Epithelial cell of esophagus (primary cell): Measurements from ENCODE around the gene CSRP1.
"Not testable (repeated sequence)": the region's sequence is repeated elsewhere in the genome, so short reads cannot be mapped to it uniquely, and the experiment has no call there.

ENCODE experiments used
- DNase-seq: peaks from one replicate; pipeline ENCODE4 v3.0.0; 2010; ENCODE audit warnings: low read depth
- H3K4me3 ChIP-seq: 2 replicates; pipeline ENCODE4 v1.5.1; 2011; ENCODE audit warnings: mild to moderate bottlenecking, low read length, control low read depth
- TF ChIP-seq, protein P1 (sequence below): IDR thresholded peaks from 2 replicates; pipeline ENCODE4 v1.5.1; 2011; ENCODE audit warnings: low read depth, mild to moderate bottlenecking, low read length, control low read depth, inconsistent platforms; ENCODE audit not compliant: insufficient read depth; ENCODE audit errors: missing control alignments

The CSRP1 gene

DNA sequence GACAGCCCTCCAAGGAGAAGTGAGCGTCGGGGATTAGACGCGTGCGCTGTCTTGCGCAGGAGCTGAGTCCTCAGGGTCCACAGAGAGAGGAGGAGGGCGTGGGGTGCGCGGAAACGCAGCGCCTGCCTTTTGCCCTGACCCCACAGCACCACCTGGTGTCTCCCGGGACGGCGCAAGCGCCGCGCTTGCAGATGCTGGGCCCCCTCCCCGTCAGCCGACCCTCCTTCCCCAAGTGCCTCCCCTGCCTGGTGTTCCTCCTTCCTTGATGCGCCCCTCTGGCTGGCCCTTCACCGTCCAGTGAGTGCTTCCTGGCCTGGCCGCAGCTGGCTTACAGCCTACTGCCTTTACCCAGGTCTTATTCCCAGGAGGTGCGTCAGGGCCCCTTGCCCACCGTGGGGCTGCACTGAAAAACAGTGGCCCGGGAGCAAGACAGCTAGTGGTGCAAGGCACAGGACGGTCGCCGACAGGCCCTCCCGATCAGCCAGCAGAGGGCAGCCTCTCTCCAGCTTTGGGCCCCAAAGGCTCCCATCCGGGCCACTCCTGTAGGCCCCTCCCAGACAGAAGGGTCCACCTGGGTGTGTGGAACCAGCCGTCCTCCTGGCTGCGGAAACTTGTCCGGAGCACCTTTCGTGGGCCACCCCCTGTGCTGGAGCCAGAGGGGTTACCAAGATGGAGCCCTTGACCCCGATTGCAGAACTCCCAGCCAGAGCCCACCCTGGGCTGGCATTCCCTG lies 25.0 kb downstream of the CSRP1 start:
- peak overlapping the region; percentile 37 for H3K4me3 ChIP-seq
- peak; percentile 85 for DNase-seq
- TF ChIP-seq, protein P1, sequence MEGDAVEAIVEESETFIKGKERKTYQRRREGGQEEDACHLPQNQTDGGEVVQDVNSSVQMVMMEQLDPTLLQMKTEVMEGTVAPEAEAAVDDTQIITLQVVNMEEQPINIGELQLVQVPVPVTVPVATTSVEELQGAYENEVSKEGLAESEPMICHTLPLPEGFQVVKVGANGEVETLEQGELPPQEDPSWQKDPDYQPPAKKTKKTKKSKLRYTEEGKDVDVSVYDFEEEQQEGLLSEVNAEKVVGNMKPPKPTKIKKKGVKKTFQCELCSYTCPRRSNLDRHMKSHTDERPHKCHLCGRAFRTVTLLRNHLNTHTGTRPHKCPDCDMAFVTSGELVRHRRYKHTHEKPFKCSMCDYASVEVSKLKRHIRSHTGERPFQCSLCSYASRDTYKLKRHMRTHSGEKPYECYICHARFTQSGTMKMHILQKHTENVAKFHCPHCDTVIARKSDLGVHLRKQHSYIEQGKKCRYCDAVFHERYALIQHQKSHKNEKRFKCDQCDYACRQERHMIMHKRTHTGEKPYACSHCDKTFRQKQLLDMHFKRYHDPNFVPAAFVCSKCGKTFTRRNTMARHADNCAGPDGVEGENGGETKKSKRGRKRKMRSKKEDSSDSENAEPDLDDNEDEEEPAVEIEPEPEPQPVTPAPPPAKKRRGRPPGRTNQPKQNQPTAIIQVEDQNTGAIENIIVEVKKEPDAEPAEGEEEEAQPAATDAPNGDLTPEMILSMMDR: peak; percentile 84

DNA sequence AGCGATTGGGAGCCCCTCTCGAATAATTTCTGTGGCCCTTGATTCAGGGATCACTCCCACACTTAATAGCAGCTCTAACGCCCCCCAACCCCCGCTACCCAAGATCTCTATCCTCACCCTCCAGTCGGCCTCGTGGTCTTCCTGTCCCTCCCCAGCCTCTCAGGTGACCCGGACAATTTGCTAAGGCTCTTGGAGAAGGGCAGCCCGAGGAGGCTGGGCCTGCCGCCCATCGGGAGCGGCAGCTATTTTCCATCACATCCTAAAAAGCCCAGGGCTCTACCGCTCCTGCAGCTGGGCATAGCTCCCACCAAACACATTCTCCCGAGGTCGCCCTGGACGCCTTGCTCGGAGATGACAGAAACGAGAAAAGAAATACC lies 25.9 kb downstream of the CSRP1 start:
- TF ChIP-seq, protein P1: no peak
- no peak for DNase-seq
- H3K4me3 ChIP-seq: peak overlapping the region; percentile 37

DNA sequence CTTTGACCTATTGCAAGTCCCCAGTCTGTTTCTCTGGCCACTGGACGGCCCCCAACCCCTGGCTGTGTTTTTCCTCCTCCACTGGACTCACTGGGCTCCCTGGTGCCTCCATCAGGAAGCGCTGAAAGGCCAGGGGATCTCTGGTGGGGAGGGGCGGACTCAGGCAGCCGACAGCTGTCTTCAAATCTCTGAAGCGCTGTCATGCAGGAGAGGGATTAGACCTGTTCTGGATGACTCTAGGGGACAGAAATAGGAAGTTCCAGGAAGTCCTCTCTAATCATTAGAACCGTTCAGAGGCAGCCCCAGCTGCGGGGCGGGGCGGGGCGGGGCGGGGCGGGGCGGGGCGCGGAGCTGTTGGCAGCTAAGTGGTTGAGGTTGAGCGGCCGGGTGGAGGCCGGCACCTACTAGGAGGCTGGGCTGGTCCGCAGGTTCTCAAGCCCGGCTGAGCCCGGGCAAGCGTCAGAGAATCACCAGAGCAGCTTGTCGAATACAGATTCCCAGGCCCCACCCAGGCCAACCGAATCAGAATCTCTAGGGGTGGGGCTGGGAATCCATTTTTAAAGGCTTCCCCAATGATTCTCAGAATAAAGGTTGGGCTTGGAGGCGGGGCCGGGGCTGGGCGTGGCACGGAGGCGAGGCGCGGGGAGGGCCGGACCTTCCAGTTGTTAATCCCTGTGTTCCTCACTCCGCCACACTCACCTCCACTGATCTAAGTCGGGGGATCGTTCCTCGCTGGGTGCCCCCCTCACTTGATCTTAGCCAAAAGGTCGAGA lies 26.5 kb downstream of the CSRP1 start:
- TF ChIP-seq, protein P1: no peak
- peak overlapping the region; percentile 37 for H3K4me3 ChIP-seq
- peak; percentile 100 for DNase-seq

DNA sequence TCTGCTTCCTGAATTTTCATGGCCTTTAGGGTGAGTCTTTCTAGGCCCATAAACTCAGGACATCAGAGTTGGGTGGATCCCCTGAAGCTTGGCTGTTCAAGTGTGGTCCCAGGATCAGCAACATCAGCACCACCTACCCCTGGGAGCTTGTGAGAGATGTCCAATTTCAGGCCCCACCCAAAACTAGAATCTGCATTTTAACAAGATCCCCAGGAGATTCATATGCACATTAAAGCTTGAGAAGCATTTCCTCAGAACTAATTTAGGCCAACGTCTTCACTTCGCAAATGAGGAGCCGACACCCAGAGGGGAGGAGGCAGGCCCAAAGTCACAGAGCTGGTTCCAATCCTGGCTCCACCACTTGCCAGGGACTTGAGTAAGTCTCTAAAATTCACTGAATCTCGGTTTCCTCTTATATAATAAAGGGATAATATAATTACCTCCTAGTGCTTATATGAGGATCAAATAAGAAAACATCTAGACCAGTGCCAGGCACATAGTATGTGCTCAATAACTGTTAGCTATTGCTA lies 27.7 kb downstream of the CSRP1 start:
- TF ChIP-seq, protein P1: no peak
- no peak overlapping the region for H3K4me3 ChIP-seq
- no peak for DNase-seq

DNA sequence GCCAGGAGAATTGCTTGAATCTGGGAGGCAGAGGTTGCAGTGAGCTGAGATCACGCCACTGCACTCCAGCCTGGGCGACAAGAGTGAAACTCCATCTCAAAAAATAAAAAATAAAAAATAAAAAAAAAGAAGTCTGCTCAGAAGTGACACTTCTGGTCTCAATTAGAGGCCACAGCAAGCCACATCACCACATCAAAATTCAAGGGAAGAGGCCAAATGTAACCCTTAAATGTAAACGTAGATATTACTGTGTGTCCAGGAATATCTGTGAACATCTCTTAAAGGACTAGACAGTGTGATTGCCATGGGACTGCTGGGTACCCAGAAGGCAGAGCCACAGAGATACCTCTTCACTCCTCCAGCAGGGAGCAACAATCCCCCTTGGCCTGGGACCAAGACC lies 28.3 kb downstream of the CSRP1 start:
- H3K4me3 ChIP-seq, DNase-seq: not testable (repeated sequence)

DNA sequence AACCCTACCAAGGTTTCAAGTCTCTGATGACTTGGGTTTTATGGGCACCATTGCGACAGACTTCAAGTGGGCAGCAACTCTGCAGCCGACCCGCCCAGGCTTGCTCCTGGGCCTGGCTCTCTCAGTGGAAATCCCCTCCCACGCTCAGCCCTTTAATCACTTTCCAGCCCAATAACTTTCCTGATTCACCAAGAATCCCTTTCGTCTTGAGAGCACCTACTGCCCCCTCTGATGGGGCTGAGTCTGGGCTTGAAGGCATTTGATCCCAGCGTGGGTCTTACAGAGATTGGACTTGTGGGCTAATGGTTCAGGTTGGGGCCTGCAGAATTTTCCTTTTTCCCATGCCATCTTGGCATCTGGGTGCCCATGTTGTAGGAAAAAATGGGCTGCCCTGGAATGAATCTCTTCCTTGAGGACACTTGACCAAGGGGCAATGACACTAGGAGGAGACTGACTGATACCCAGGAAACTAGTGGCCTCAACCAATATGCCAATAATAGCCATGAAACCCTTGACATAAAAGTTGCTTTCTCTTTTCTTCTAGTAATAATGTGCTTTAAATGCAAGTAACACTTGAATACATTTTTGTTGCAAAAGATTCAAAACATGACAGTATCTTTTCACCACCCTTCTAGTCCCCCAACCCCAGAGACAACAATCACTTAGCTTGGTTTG lies 30.1 kb downstream of the CSRP1 start:
- DNase-seq: peak; percentile 99
- H3K4me3 ChIP-seq: no peak overlapping the region
- TF ChIP-seq, protein P1: no peak
